Heart left ventricle (tissue), 16 donors: ENCODE data around the gene SMC6. TPM values are rescaled to one million over a fixed set of nuclear protein-coding genes. Genes with fewer than 3 reads are reported as not detected.

Experiments used
- ATAC-seq, 4 donors: fragments of 200-7000 bp; cut with Tn5 transposase; one replicate each; pipeline ENCODE4 v1.9.1; 2020 to 2022; ENCODE audit warnings: moderate library complexity in 4 of 4, mild to moderate bottlenecking in 3 of 4, moderate number of reproducible peaks in 1 of 4
- DNase-seq, 5 donors: peaks; one replicate each; pipeline ENCODE4 v3.0.0-alpha.2; 2020
- H3K27ac ChIP-seq, 12 donors: fragments of 200-600 bp; sonication (generic) in 4 of 12; one replicate each; pipeline versions ENCODE4 v1.5.0 to v1.8.0; 2016 to 2022; ENCODE audit warnings: mild to moderate bottlenecking in 2 of 12
- H3K27me3 ChIP-seq, 9 donors: fragments of 200-600 bp; sonication (generic) in 2 of 9; one replicate each; pipeline versions ENCODE4 v1.5.1 to v1.8.0; 2016 to 2022; ENCODE audit warnings: mild to moderate bottlenecking in 3 of 9
- H3K36me3 ChIP-seq, 9 donors: fragments of 200-600 bp; sonication (generic) in 2 of 9; one replicate each; pipeline versions ENCODE4 v1.5.0 to v1.8.0; 2018 to 2022; ENCODE audit warnings: mild to moderate bottlenecking in 2 of 9
- H3K4me1 ChIP-seq, 12 donors: fragments of 200-600 bp; sonication (generic) in 4 of 12; one replicate each; pipeline versions ENCODE4 v1.5.0 to v1.8.0; 2016 to 2022; ENCODE audit warnings: mild to moderate bottlenecking in 3 of 12
- H3K4me3 ChIP-seq, 12 donors: fragments of 200-600 bp; sonication (generic) in 4 of 12; one replicate each; pipeline versions ENCODE4 v1.5.0 to v1.8.0; 2017 to 2022; ENCODE audit warnings: mild to moderate bottlenecking in 9 of 12, moderate library complexity in 4 of 12
- H3K9me3 ChIP-seq, 12 donors: fragments of 200-600 bp; sonication (generic) in 4 of 12; one replicate each; pipeline versions ENCODE4 v1.5.0 to v1.8.0; 2016 to 2022; ENCODE audit warnings: mild to moderate bottlenecking in 1 of 12
- POLR2A ChIP-seq, 2 donors: fragments of 450-650 bp; IDR thresholded peaks; one replicate each; pipeline ENCODE4 v1.6.1; 2017; ENCODE audit warnings: antibody characterized with exemption in 2 of 2, mild to moderate bottlenecking in 2 of 2, moderate library complexity in 2 of 2
- WGBS, 4 donors: extraction: QIAGEN DNeasy Blood & Tissue Kit in 2 of 4; methylation state at CpG; one replicate each; pipeline versions ENCODE4 v1.1.5 to v1.1.7; 2013 to 2018; 5-methylcytosine and 5-hydroxymethylcytosine counted together
- intact Hi-C, 10 donors: fragments of 100-400 bp; cut with DNase I; formaldehyde crosslinking; loops; one replicate each; pipeline versions ENCODE4 v1.11.1 to v1.14.2; 2022
- polyA plus RNA-seq, 2 donors: library from polyadenylated mRNA; stranded (reverse); fragments of 200-250 nt; gene quantifications; one replicate each; pipeline ENCODE4 v1.2.3, GENCODE V29; 2013
- total RNA-seq, 9 donors: library from RNA; depleted of rRNA in 2 of 9; stranded (reverse); fragments of >200 nt in 2 of 9; fragmentation: NEBNext Ultra II Directional in 3 of 9; extraction: Animal tissue kit (Norgen Biotek cat#: 25700) in 3 of 9; gene quantifications; one replicate each; pipeline versions ENCODE4 v1.1.0 to v1.2.4, GENCODE V29; 2016 to 2023
- TF ChIP-seq, protein P1 (sequence below), 12 donors: fragments of 200-600 bp; sonication (generic) in 4 of 12; IDR thresholded peaks; one replicate each; pipeline versions ENCODE4 v1.5.0 to v1.8.0; 2018 to 2022; ENCODE audit warnings: antibody characterized with exemption in 12 of 12, mild to moderate bottlenecking in 5 of 12
- donor health status: ischemic (EF 13 %, LVEDD 7.1; RV severe dilation, severe dysfunction).
- donor health status: healthy with polysubstance abuse.
- donor health status: DM: no; HTN: yes; CAD: no.
- donor health status: DM: no; HTN: no; CAD: no.
- donor health status: ischemic (EF 25% LVEDD 6.9; RV normal size, moderate dysfunction).
- donor health status: ischemic (EF 25% LVEDD 5.7; RV mildly dilated, moderate dysfunction).
- donor health status: healthy.
- donor health status: DM: yes; HTN: yes; CAD: no.
- donor health status: ischemic (EF 35%, LVEDD 5.7; RV mildly dilated, moderate dysfunction).
- donor health status: nonischemic (EF 11% LVEDD 7.7; RV severe dilation, severe dysfunction).
- donor health status: DM: yes; HTN: yes; CAD: no.
- donor health status: PGD.
- donor health status: ischemic (EF 29% LVEDD 5.4; RV normal size, mild dysfunction).
- donor health status: nonischemic (EF 23%, LVEDD 6.1; RV moderate dilation, normal function).

SMC6 gene
- total and polyA plus RNA-seq, 11 donors: 5.9 to 14.7 (median 12.2) TPM

DNA sequence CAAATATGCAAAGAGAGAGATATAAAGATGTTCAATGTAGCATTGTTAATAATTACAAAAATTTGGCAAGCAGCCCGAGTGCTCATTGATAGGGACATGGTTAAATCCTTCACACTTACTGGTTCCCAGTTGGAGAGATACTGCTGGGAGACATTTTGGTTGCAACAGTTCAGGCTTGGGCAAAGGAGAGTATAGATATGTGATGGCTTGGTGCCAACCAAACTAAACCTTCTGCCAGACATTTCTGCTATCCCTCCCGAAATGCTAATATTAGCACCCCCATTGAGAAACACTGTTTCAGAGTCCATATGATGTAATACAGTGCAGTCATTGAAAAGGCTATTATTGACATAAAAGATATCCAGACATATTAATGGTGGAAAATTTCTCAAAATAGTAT, 11.8 kb upstream of the SMC6 start:
- peaks cover 0 to 17% (median 0%) of the 10 kb centered on the region in 12 donors for H3K4me1 ChIP-seq
- intact Hi-C loops: loop anchor here in 1 of 10 donors (10.0 kb wide), 1 partner anchor 59 kb away; no protein-coding TSS in a partner anchor
- 43 to 54% (median 51%) methylated on average over 2 of the region's 2 CpGs for WGBS, 4 donors
- H3K9me3 ChIP-seq: no peaks in the 10 kb centered on the region
- H3K4me3 ChIP-seq: no peak overlapping the region
- TF ChIP-seq, protein P1, sequence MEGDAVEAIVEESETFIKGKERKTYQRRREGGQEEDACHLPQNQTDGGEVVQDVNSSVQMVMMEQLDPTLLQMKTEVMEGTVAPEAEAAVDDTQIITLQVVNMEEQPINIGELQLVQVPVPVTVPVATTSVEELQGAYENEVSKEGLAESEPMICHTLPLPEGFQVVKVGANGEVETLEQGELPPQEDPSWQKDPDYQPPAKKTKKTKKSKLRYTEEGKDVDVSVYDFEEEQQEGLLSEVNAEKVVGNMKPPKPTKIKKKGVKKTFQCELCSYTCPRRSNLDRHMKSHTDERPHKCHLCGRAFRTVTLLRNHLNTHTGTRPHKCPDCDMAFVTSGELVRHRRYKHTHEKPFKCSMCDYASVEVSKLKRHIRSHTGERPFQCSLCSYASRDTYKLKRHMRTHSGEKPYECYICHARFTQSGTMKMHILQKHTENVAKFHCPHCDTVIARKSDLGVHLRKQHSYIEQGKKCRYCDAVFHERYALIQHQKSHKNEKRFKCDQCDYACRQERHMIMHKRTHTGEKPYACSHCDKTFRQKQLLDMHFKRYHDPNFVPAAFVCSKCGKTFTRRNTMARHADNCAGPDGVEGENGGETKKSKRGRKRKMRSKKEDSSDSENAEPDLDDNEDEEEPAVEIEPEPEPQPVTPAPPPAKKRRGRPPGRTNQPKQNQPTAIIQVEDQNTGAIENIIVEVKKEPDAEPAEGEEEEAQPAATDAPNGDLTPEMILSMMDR (IDR thresholded peaks at IDR 0.05): no peak
- TF ChIP-seq POLR2A (IDR thresholded peaks at IDR 0.05): no peak
- H3K36me3 ChIP-seq: peaks cover 0 to 46% (median 4%) of the 10 kb centered on the region in 9 donors
- no peak overlapping the region for H3K27ac ChIP-seq
- H3K27me3 ChIP-seq: no peaks in the 10 kb centered on the region
- ATAC-seq: peak in 3 of 4 donors; percentile 36 to 84 (median 80)
- no peak for DNase-seq

GRCh38 chr2:17763641-17764333, 10.2 kb upstream of the SMC6 start:
- H3K9me3 ChIP-seq: no peaks in the 10 kb centered on the region
- no peaks in the 10 kb centered on the region for H3K27me3 ChIP-seq
- no peak for TF ChIP-seq POLR2A (IDR thresholded peaks at IDR 0.05)
- TF ChIP-seq, protein P1 (IDR thresholded peaks at IDR 0.05): no peak
- peaks cover 0 to 38% (median 4%) of the 10 kb centered on the region in 9 donors for H3K36me3 ChIP-seq
- peaks cover 0 to 4% (median 0%) of the 10 kb centered on the region in 12 donors for H3K4me1 ChIP-seq
- ATAC-seq (no peak), DNase-seq (no peak)
- intact Hi-C loops: loop anchor here in 1 of 10 donors (10.0 kb wide), 1 partner anchor 61 kb away; no protein-coding TSS in a partner anchor
- no peak overlapping the region for H3K27ac ChIP-seq
- no peak overlapping the region for H3K4me3 ChIP-seq
- WGBS, 4 donors: 84 to 91% (median 88%) methylated on average over 10 of the region's 10 CpGs

GRCh38 chr2:17762451-17762850, 8.8 kb upstream of the SMC6 start:
- intact Hi-C loops: loop anchor here in 1 of 10 donors (10.0 kb wide), 1 partner anchor 62 kb away; no protein-coding TSS in a partner anchor

GRCh38 chr2:17759805-17760204, 6.2 kb upstream of the SMC6 start:
- no peaks in the 10 kb centered on the region for H3K9me3 ChIP-seq
- WGBS, 4 donors: 88 to 98% (median 91%) methylated on average over 2 of the region's 2 CpGs
- H3K36me3 ChIP-seq: peaks cover 0 to 22% (median 0%) of the 10 kb centered on the region in 9 donors
- intact Hi-C loops: loop anchor here in 3 of 10 donors (10.0 kb wide), 1 partner anchor 65 kb away; no protein-coding TSS in a partner anchor
- no peak for ATAC-seq
- no peak overlapping the region for H3K27ac ChIP-seq
- DNase-seq: no peak
- H3K4me1 ChIP-seq: peaks cover 0 to 35% (median 13%) of the 10 kb centered on the region in 12 donors
- TF ChIP-seq, protein P1 (IDR thresholded peaks at IDR 0.05): no peak
- no peak for TF ChIP-seq POLR2A (IDR thresholded peaks at IDR 0.05)
- no peaks in the 10 kb centered on the region for H3K27me3 ChIP-seq
- H3K4me3 ChIP-seq: no peak overlapping the region

More at GRCh38 chr2:17762451-17762850, 8.8 kb upstream of the SMC6 start:
- TF ChIP-seq POLR2A (IDR thresholded peaks at IDR 0.05): no peak
- Histone ChIP-seq H3K27me3 (no peaks in the 10 kb centered on the region), H3K4me3 (no peak overlapping the region), H3K36me3 (peaks cover 0 to 30% (median 3%) of the 10 kb centered on the region in 9 donors), H3K4me1 (peaks cover 0 to 9% (median 0%) of the 10 kb centered on the region in 12 donors), H3K9me3 (no peaks in the 10 kb centered on the region), H3K27ac (no peak overlapping the region)
- DNase-seq: no peak
- no peak for ATAC-seq
- 93 to 100% (median 100%) methylated on average over 1 of the region's 1 CpG for WGBS, 4 donors
